GM18502 (cell line): ENCODE data around the gene GPR153.

Experiments used
- ATAC-seq: cut with Tn5 transposase; IDR thresholded peaks from one replicate; pipeline ENCODE4 v1.9.1; 2021; ENCODE audit warnings: mild to moderate bottlenecking; ENCODE audit not compliant: unreplicated experiment, poor library complexity

Gene GPR153

DNA sequence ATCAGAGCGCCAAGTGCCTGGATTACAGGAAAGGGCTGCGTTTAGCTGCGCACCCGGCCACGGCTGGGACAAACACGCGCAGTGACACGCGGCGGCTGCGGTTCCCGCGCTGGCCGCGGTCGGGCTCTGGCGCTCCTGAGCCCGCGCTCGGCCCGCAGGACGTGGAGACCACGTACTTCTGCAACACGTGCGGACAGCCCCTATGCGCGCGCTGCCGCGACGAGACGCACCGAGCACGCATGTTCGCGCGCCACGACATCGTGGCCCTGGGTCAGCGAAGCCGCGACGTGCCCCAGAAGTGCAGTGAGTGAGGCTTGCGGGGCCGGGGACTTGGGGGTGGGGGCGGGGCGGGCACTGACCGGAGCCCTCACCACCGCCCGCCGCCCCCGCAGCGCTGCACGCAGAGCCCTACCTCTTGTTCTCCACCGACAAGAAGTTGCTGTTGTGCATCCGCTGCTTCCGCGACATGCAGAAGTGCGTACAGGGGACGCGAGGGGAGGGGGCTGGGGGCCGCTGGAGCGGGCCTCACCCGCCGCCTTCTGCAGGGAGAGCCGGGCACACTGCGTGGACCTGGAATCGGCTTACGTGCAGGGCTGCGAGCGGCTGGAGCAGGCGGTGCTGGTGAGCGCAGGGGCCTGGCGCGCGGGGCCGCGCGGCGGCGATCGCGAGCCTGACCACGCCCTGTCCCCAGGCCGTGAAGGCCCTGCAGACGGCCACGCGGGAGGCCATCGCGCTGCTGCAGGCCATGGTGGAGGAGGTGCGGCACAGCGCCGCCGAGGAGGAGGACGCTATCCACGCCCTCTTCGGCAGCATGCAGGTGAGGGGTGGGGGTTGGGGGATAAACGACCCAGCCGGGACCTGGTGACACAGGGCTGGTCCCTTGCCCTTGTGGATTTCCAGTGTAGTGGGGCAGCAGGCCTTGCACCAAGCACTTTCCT lies 51.9 kb downstream of the GPR153 start:
- no peak for ATAC-seq

DNA sequence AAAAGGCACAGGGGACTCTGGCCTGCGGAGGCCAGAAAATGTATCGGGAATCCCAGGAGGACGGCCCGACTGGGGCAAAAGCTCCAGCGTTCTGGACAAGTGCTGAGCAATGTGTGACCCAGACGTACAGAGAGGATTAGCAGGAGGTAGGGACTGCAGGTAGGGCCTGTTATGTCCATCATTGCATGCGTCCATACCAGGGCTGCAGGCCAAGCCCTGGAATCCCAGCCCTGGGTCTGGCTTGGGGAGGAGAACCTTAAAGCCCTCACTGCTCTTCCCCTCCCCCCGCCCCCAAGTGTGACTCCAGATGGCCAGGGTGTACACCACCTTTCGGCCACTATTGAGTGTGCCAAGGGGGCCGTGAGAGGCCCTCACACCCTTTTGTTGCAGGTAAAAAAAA lies 53.0 kb downstream of the GPR153 start:
- no peak for ATAC-seq

DNA sequence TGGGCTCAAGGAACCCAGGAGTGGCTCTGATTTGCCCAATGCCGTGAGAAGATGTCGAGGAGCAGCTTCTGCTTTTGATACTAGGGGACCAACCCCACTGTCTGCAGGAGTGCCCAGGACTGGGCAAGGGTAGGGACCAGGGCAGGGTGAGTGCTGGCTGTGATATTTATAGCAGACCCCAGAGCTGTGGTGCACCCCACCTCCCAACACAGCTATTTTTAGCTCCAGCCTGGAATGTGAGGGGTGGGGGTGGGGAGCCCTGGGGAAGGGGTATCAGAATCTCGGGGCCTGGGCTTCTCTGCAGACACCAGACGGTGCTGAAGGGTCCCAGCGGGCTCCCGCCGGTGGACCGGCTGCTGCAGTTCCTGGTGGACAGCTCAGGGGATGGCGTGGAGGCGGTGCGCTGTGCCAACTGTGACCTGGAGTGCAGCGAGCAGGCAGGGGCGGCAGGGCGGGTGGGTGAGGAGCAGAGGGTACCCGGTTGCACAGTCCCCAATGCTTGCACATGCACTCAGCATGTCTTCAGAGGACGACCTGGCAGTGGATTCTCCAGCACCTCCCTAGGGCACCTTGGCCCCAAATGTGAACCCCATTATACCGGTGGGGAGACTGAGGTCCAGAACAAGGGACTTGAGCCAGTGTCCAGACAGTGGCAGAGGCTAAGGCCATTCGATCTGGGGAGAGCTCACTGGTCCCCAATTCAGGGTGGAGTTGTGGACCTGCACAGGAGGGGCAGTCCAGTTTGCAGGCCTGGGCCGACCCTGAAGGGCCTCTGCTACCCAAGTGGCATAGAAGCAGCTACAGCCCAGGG lies 53.6 kb downstream of the GPR153 start:
- no peak for ATAC-seq

GRCh38 chr1:6206520-6206855 lies 54.4 kb downstream of the GPR153 start:
- ATAC-seq, result no peak

DNA sequence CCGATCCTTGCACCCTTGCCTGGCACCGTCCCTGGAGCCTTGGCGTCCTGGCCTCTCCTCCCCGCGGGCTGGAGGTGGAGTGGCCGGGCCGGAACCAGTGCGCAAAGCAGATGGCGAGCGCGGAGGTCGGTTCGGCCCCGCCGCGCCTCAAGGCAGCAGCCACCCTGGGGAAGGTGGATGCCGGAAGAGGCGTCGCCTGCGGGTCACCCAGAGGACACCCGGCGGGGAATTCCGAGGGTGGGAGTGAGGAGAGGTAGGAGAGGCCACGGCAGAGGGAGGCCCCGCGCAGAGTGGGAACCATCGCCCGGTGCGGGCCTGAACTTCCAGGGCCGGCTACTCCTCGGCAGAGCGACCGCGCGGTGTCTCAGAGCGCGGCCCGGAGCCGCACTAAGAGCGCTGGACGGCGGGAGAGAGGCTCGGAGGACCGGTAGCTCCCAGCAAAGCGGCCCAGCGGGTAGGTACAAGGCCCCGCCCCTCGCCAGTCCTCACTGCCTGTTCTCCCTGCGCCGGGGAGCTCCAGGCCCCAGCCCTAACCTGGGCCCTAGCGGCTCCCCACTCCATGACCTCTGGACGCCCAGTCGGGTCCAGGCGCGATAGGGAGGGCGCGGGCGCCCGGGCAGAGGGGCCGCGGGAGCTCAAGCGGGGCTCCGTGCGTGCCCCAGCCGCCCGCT lies 54.9 kb downstream of the GPR153 start, which contains the start of gene RNF207:
Gene RNF207 (plus strand): TSS at position 271 of the 671 bp plus-strand sequence. CDS start 417 bp downstream, outside the sequence.
- ATAC-seq, result peak; percentile 64

GRCh38 chr1:6202256-6202655 lies 58.6 kb downstream of the GPR153 start:
- no peak for ATAC-seq

DNA sequence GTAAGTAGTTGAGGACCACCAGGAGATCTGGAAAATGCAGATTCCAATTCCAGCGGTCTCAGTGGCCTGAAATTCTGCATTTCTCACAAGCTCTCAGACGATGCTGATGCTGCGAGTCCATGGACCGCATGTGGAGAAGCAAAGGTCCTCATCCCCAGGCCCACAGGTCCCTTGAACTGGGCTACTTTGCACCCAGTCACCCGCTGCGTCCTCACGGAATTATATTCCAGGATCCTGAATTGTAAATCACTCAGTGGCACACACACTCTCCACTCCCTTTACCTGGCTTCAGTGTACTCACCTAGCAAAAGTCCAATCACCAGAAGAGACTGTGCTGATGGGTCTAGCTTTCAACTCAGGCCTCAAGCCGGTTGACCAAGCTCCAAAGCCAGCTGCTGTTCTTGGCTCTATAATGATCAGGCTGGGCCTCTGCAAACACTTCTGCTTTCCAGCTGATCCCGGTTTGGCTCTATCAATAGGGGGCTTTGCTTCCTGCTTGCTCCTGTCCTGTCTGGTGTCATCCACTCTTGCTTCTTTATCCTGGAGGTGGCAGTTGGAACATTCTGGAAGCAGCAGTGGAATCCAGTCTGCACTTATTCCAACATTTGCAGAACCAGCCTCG lies 60.6 kb downstream of the GPR153 start:
- no peak for ATAC-seq

DNA sequence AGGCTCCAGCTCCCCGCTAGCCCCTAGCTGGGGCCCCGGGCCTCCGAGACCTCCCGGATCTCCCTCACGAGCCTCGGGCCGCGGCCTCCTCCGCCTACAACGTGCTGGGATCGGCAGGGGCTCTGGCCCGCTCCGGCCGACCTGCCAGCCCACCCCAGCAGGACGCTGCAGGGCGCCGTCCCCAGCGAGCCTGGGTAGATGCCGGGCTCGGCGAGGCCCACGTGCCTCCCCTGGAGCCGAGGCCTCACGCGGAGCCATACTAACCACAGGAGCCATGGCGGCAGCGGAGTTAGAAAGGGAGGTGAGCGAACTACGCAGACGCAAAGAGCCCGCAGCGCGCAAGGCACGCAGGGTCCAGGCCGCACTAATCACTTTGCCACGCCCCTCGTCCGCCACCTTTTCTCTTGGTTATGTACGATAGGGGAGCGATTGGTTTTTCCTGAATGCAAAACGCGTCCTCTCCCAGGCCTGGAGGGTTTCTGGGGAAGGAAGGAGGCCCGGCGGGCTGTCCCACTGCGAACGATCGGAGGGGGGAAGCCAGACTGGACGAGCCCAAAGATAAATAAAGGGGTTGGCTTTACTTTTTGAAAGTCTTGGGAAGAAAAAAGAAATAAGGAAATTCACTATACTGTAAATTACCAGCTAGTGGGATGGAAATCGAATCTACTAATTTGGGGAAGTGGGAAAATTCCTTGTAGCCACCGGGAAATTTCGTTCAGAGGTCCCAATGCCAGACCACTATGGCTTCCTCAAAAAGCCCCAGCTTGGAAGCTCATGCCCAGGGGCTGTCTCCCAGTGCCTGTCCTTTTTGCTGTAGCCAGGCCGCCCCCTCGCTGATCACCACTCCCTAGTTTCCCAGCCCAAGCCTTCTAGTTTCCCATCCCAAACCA lies 61.4 kb downstream of the GPR153 start, which contains the start of gene RPL22:
Gene RPL22 (minus strand): TSS at position 298 of the 890 bp plus-strand sequence. CDS start 22 bp downstream, at position 276.
- ATAC-seq, result peak; percentile 93

GRCh38 chr1:6198646-6199297 lies 62.1 kb downstream of the GPR153 start:
- ATAC-seq, result peak; percentile 31

DNA sequence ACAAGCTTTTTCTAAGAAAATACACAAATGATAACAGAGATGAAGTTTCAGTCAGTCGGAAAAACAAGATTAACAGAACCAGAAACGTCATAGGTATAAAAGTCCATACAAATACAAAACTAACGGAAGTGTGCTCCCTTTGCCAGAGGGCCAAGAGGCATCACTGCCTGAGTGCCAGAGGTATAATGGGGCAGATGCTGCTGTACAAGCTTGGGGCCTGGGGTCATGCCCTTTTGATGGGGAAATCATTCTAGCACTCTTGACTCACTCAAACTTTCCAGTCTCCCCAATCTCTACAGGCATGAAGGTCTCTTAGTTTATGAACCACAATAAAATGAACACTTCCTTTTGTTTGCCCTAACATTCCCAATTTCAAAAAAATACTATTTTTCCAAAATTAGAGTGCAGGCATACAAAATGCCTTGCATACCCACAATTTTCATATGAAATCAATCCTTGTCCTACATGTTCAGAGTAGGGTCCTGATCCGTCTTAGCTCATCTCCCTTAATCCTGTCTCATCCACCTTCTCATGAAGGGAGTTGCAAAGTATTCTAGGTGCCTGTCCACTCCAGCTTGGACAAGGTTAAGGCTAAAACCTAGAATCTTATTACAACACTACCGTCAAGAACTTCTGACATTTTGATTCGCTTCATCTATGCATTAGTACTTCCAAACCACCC lies 63.0 kb downstream of the GPR153 start:
- no peak for ATAC-seq
